RPMI8226 (cell line): ENCODE measurements around the gene ST6GALNAC6.
"Not testable (repeated sequence)": the region's sequence is repeated elsewhere in the genome, so short reads cannot be mapped to it uniquely, and the experiment has no call there.

Experiments
- DNase-seq: peaks from one replicate; pipeline ENCODE4 v3.0.0-alpha.2; 2015

Gene ST6GALNAC6

GRCh38 chr9:127870887-127871286 lies 28.5 kb downstream of the ST6GALNAC6 start:
- DNase-seq: no peak

DNA sequence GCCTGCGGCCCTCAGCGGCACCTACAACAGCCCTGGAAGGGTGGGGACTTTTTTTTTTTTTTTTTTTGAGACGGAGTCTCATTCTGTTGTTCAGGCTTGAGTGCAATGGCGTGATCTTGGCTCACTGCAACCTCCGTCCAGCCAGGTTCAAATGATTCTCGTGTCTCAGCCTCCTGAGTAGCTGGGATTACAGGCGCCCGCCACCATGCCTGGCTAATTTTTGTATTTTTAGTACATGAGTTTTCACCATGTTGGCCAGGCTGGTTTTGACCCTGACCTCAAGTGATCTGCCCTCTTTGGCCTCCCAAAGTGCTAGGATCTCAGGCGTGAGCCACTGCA lies 29.3 kb downstream of the ST6GALNAC6 start:
- DNase-seq: not testable (repeated sequence)

GRCh38 chr9:127869310-127870152 lies 29.9 kb downstream of the ST6GALNAC6 start:
- peak; percentile 94 for DNase-seq

DNA sequence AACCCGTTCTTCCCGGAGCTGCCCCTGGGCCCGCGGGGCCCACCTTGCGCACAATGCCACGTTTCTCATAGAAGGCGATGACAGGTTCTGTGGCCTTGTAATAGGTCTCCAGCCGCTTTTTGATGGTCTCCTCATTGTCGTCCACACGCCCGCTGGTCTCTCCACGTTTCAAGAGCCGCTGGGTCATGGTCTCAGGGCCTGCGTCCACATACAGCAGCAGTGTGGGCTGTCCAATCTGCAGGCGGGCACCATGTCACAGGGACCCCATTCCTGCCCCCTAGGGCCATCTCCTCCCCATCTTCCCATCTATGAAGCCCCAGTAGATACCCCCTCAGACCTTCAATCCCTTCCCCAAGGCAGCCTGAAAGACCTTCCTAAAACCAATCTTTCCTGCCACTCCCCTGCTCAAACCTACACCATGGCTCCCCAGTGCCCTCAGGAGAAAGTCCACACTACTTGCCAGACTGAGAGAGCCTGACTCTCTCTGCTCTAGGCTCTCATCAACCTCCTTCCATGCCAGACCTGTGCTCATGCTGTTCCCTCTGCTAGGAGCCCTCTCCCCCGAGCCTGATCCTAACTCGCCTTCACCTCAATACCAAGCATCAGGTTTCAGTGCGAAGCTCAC lies 31.0 kb downstream of the ST6GALNAC6 start:
- no peak for DNase-seq

DNA sequence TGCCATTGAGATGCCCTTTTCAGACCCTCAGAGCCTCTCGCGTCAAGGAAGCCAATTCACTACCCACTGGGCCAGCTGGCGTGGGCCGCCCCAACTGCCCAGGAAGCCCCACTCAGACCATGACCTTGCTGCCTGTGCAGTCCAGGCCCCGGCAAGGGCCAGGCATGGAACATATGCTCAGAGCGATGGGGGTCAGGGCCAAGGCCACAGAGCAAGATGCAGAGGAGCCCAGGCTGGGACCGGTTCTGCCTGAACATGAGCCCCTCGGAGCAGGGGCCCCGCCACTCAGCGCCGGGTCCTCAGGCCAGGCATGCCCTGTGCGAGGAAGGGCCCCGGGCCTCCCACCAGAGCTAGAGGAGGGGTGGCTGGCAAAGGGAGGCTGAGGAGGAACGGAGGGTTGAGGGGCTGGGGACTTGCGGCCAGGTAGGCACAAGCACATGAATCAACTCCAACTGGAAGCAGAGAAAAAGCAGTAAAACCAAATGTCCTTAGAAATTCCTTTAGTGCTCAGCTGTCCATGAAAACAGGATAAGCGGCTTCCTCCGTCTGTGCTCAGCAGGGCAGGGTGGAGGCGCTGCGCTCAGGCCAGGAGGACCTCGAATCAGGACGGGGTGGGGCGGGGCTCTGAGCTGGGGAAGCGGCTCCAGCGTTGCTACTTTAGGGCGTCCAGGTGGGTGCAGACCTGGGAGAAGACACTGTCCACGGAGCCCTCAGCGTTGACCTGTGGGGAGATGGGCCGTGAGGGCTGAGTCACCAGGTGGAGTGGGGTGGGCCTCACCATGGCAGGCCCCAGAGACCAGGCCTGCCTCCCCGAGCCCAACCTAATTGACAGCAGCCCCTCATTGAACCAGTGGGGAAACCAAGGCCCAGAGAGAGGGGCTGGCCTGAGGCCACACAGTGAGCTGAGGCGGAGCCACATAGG lies 31.8 kb downstream of the ST6GALNAC6 start:
- no peak for DNase-seq

- DNase-seq: no peak
Measured at GRCh38 chr9:127866535-127866934, 32.9 kb downstream of the ST6GALNAC6 start.

DNA sequence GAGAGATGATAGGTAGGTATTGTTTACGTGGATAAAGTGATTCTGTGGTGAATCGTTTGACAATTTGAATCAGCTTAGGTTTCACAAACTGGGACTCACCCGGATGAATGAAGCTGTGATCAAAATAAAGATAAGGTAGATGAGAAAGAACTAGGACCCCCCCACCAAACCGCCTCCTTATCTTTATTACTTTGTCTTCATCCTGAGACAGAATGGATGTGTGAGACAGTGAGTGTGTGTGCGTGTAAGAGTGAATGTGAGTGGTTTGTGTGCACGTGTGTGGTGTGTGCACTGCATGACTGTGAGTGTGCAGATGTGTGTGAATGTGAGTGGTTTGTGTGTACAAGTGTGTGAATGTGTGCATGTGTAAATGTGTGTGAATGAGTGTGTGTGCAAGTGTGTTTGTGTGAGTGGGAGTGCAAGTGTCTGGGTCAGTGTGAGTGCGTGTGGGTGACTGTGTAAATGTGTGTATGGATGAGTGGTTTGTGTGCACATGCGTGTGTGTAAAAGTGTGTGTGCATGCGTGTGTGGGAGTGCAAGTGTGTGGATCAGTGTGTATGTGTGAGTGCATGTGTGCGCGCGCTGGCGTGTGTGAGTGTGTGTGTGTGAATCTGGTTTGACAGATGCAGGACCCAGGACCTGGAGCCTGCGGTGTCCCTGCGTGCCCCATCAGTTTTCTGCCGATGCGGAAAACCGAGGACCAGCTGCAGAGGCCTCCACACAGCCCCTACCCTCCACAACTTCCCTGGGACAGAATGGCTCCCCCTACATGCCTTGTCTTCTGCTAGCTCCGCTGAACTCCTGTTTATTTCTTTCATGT lies 33.5 kb downstream of the ST6GALNAC6 start:
- no peak for DNase-seq

DNA sequence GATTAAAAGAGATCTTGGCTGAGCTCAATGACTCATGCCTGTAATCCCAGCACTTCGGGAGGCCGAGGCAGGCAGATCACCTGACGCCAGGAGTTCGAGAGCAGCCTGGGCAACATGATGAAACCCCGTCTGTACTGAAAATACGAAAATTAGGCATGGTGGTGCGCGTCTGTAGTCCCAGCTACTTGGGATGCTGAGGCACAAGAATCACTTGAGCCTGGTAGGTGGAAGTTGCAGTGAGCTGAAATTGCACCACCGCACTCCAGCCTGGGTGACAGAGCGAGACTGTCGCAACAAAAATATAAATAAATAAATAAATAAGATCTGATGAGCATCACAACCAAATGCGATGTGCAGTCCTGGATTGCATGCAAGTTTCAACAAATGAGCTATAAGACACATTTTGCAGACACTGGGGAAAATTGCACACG lies 36.2 kb downstream of the ST6GALNAC6 start:
- DNase-seq: no peak

GRCh38 chr9:127862075-127863011 lies 37.1 kb downstream of the ST6GALNAC6 start:
- peak; percentile 43 for DNase-seq

DNA sequence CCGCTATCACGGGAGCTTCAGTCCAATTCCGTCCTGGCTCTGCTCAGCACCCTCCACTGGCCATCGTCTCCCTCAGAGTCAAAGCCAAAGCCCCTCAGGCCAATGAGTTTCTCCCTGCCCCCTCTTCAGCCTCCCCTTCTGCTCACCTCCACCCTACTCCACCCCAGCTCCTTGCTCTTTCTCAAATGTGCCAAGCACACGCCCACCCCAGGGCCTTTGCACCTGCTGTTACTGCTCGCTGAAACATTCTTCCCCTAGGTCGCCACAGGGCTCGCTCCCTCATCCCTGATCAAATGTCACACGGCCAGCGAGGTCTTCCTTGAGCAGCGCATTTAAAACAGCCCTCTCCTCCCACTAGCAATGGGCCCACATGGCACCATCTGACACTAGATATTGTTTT lies 38.6 kb downstream of the ST6GALNAC6 start:
- no peak for DNase-seq

DNA sequence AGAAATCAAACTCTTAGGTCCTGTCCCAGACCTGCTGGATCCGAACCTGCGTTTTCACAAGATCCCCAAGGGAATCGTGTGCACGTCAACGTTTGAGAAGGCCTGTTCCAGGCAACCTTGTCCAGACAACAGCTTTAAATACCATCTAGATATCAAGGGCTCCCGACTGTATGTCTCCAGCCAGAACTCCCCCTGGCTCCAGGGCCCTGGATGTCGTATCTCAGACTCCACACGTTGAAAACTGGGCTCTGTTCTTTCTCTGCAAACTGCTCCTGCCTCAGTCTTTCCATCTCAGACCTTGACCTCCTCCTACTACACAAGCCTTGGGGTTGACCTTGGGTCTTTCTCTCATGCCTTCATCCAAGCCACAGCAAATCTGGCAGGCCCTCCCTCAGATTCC lies 39.1 kb downstream of the ST6GALNAC6 start:
- no peak for DNase-seq

- no peak for DNase-seq
Measured at GRCh38 chr9:127858041-127858512, 41.3 kb downstream of the ST6GALNAC6 start.

GRCh38 chr9:127857278-127857677 lies 42.1 kb downstream of the ST6GALNAC6 start:
- no peak for DNase-seq

DNA sequence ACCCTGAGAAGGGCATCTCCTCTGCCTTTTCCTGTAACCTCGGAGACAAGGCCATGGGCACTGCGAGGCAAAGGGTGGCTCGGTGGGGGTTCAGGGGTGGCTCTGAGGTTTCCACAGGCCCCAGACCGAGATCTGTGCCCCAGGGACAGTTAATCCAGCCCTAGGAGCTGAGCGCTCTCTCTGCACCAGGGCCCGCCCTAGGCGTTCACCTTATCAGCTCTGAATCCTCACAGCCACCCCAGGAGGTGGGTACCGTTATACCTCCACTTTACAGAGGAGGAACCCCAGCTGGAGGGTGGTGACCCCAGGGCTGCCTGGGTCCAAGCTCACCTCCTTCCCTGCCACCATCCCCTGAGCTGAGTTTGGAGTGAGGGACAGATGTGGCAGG lies 42.7 kb downstream of the ST6GALNAC6 start:
- DNase-seq: no peak

DNA sequence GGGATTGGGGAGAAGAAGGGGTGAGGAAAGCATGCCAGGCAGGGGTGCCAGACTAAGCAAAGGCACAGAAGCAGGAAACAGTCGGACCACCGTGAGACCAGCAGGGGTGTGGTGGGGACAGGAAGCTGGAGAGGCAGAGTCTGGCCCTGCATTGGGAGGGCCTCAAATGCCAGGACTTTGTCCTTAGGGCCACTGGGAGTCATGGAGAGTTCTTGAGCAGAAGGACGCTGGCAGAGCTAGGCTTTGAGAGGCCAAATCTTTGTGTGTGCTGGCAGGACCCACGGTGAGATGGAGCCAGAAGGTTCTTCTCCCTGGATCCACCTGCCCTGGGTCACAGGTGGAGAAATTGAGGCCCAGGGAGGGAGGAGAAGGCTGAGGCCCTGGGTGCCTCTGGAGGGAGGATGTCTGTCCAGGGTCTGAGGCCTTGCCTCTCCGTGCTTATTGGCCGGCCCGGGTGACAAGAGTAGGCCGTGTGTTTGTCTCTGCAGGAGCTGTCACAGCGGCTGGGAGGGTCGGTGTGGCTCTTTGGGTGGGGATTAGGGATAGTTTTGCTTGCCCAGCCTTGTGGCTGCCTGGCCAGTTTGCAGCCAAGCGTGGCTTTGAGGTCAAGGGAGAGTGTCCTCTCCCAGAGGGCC lies 43.2 kb downstream of the ST6GALNAC6 start:
- DNase-seq: no peak

DNA sequence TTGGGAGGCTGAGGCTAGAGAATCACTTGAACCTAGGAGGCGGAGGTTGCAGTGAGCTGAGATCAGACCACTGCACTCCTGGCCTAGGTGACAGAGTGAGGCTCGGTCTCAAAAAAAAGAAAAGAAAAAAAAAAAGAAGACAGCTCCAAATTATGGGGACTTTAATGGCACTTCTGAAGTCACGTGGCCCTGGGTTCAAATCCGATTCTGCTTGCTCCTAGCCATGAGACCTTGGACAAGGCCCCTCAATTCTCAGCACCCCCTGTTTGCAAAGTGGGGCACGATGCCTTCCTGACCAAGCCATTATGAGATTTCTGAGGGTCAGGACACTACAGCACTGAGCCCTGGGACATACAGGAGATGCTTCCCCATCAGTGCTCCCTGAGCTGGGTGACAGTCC lies 43.9 kb downstream of the ST6GALNAC6 start:
- no peak for DNase-seq

- no peak for DNase-seq
Measured at GRCh38 chr9:127854960-127855359, 44.4 kb downstream of the ST6GALNAC6 start.

GRCh38 chr9:127854184-127854806 lies 45.1 kb downstream of the ST6GALNAC6 start, which contains the start of gene ENG:
ENG (minus strand) TSS chr9:127854658; CDS start chr9:127854355, 303 bp downstream.
- no peak for DNase-seq

DNA sequence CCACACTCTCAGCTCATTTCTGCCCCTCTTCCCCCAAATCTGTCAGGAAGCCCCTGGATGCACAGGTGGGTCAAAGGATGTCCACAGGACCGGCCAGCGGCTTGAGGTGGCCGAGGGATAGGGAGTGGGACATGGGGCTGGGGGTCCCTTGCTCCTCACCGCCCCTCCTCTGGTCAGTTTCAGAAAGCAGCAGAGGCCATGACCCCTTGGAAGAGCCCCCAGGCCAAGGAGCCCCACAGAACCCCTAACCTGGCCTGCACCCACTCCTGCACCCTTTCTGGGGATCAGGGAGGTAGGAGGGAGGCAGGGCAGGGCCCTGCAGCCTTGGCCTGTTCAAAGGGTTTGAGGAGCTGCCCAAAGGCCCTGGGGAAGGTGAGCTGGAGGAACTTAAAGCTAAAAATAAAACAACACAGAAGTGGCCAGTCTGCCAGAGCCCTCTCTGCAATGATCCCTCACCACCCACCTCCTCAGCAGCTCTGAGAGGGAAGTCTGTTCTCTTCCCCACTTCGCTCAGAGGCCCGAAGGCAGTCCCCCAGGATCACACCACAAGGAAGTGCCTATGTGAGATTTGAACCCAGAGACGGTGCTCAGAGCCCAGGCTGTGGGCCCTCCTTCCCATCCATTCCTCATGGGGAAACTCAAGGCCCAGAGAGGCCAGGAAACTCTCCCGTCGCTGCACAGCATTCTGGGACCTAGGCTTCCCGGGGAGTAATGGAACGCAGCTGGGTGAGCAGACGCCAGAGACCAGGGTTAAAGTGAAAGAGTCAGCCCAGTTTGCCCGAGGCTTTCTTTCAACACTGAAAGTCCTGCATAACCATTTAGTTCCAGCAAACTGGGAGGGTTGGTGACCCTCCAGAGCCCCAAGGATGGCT lies 45.9 kb downstream of the ST6GALNAC6 start:
- no peak for DNase-seq
